Stimulated activated CD8-positive, alpha-beta memory T cell treated with anti-CD3 and anti-CD28 coated beads, Interleukin-12 subunit alpha, Interleukin-12 subunit beta, amount 100 ng/mL, for 1 hour (primary cell): Measurements from ENCODE around the gene OR4Q3.
"Not testable (repeated sequence)": the region's sequence is repeated elsewhere in the genome, so short reads cannot be mapped to it uniquely, and the experiment has no call there.

Source experiments
- DNase-seq: peaks from one replicate; pipeline ENCODE4 v3.0.0-alpha.2; 2020; ENCODE audit warnings: low read depth

Gene OR4Q3

DNA sequence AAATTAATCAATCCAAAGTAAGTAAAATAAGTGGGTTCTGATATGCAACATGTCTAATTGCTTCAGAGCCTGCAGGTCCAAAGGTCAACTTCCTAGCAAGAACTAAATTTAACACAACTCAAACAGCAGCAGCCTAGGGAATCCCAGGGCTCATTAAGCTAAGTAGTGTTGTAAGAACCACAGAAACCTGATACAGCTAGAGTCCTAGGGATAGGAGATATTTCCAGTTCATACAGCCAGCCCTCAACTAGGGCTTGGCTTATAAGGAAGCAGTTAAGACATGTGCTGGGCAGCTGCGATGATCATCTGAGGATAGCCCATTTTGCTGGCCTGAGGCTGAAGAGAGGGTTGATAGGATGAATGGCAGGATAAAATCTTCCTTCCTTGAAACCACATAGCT lies at the start of gene OR4Q3:
Gene OR4Q3, plus strand, starts transcription at position 316 of the 400 bp plus-strand sequence.
- DNase-seq = no peak

DNA sequence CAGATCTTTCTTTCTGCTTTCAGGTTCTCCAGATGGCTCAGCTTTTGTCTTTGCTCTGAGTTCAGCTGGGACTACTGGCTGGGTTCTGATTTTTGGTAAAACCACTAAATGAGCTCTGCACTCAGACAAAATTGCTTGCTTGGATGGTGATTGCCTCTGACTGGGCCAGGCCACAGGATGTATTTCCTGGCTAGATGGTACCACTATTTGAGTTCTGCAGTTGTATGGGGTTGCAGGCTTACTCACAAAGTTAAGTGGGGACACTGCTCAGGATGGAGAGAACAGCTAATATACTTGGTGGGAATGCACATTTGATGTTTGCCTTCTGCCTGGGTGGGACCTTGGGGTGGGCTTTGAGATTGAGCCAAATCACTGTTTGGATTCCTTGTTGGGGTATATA lies 14.0 kb upstream of the OR4Q3 start:
- no peak for DNase-seq

GRCh38 chr14:19729763-19730162 lies 13.6 kb upstream of the OR4Q3 start:
- no peak for DNase-seq

GRCh38 chr14:19733893-19734292 lies 9.5 kb upstream of the OR4Q3 start:
- not testable (repeated sequence) for DNase-seq

DNA sequence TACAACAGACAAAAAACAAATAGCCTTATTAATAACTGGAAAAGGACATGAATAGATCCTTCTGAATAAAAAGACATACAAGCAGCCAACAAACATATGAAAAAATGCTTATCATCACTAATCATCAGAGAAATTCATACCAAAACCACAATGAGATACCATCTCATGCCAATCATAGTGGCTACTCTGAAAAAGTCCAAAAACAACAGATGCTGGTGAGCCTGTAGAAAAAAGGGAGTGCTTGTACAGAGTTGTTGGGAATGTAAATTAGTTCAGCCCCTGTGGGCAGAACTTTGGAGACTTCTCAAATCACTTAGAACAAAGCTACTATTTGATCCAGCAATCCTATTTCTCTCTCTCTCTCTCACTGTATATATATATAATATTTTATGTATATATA lies 8.9 kb downstream of the OR4Q3 start:
- not testable (repeated sequence) for DNase-seq

GRCh38 chr14:19754172-19754571 lies 10.8 kb downstream of the OR4Q3 start:
- no peak for DNase-seq

GRCh38 chr14:19771491-19771890 lies 28.1 kb downstream of the OR4Q3 start:
- not testable (repeated sequence) for DNase-seq

DNA sequence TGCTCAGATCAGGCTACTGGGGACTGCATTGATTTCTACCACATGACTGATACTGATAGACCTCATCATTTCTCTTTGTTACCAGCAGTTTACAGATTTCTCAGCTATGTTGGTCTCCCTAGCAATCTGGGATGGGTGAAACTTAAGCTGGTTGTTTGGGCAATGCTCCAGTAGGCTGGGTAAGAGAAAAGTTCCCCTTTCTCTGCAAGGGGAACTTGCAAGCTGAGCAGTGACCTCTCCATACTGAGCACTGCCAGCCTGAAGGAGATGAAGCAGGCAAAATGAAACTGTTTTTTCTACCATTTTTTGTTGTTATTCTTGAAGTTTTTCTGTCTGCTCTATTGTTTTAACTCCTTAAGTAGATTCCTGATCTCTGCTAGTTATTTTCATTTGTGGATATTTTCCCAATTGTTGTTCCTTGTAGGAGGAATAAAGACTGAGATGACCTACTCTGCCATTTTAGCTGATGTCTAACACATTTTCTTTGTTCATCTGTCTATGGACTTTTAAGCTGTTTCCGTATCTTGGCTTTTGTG lies 28.6 kb downstream of the OR4Q3 start:
- DNase-seq = no peak

DNA sequence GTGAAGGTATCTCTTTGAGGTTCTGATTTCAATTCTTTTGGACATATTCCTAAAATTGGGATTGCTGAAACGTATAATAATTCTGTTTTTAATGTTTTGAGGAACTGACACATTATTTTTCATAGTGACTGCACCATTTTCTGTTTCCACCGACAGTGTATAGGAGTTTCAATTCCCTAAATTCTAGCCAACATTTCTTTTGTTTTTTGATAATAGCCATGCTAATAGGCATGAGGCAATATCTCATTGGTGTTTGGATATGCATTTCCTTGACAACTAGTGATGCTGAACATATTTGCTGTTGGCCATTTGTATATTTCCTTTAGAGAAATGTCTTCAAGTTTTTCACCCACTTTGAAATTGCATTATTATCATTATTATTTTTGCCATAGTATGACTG lies 29.1 kb downstream of the OR4Q3 start:
- not testable (repeated sequence) for DNase-seq

- not testable (repeated sequence) for DNase-seq
Measured at GRCh38 chr14:19773204-19773603, 29.8 kb downstream of the OR4Q3 start, which contains the start of gene OR4M1. OR4M1 (plus strand) TSS chr14:19773504; CDS start chr14:19780323, 6,819 bp downstream.

GRCh38 chr14:19775587-19775986 lies 32.2 kb downstream of the OR4Q3 start:
- no peak for DNase-seq

GRCh38 chr14:19785848-19786247 lies 42.5 kb downstream of the OR4Q3 start:
- not testable (repeated sequence) for DNase-seq

DNA sequence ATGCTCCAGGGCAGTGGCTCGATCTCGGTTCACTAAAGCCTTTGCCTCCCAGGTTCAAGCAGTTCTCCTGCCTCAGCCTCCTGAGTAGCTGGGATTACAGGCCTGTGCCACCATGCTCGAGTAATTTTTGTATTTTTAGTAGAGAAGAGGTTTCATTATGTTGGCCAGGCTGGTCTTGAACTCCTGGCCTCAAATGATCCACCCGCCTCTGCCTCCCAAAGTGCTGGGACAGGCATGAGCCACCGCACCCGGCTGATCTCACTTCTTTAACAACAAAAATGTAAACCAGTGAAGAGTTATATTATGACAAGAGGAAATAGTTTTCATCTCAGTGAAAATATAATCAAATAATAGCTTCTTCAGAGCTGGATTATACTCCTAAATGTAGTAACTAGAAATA lies 43.9 kb downstream of the OR4Q3 start:
- DNase-seq = not testable (repeated sequence)

DNA sequence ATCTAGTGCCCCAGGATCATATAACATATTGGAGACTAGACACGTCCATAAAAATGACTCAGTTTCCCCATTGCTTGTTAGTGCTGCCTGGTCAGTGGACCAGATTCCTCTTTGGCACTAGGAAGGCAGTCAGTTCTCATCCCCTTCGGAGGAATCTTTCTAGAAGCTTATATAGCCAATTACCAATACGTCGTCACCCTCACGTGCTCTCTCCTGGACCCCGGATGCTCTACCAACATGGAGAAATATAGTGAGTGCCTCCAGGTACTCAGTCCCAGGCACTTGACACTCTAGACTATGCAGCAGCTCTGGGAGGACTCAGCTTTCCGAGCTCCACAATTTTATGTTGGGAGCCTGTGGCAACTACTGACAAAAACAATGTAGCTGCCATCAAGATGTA lies 44.8 kb downstream of the OR4Q3 start:
- not testable (repeated sequence) for DNase-seq

- not testable (repeated sequence) for DNase-seq
Measured at GRCh38 chr14:19796520-19797108, 53.2 kb downstream of the OR4Q3 start.
